ENCODE results near the gene CXCR3. TPM values are rescaled to one million over a fixed set of nuclear protein-coding genes. Genes with fewer than 3 reads are reported as not detected.

The CXCR3 gene
- total and polyA plus RNA-seq, 10 of the 15 experiments (the other 5 are each of a cell fraction or from before 2014, with no cell fraction given): 1.4 to 48.2 (median 15.7) TPM

GRCh38 chrX:71578253-71579135 is 39.8 kb downstream of the CXCR3 start, which contains the start of gene GCNA (continued):
- no peak for TF ChIP-seq CUX1 (IDR thresholded peaks at IDR 0.05; ENCODE audit: insufficient replicate concordance, low read depth, low read length)
- TF ChIP-seq PBX3 (IDR thresholded peaks at IDR 0.05; ENCODE audit: insufficient replicate concordance, low read depth, low read length): no peak
- TF ChIP-seq SREBF1 (IDR thresholded peaks at IDR 0.05; ENCODE audit: low read length): no peak
- no peak for TF ChIP-seq RAD51 (IDR thresholded peaks at IDR 0.05)

- in situ Hi-C loops (cut with MboI): no loop called here
- POLR2A ChIA-PET: no interaction called here
- TF ChIP-seq NR2C2 (IDR thresholded peaks at IDR 0.05; ENCODE audit: borderline replicate concordance, control insufficient read depth, insufficient read length, low read depth) (no peak), CBFB (IDR thresholded peaks at IDR 0.05; ENCODE audit: low read depth) (no peak), CTCF (IDR thresholded peaks at IDR 0.05 in 2 of 3, conservative IDR thresholded peaks at IDR 0.05 in 1 of 3; ENCODE audit: control insufficient read depth in 2 of 3, extremely low read depth in 1 of 3, insufficient read depth in 1 of 3, low read depth in 3 of 3, low read length in 3 of 3) (no peak), CEBPZ (IDR thresholded peaks at IDR 0.05; ENCODE audit: low read depth, low read length) (no peak), YBX1 (IDR thresholded peaks at IDR 0.05) (no peak)
These were observed 40.6 kb downstream of the CXCR3 start for GRCh38 chrX:71577682-71578081.

More at GRCh38 chrX:71577682-71578081, 40.6 kb downstream of the CXCR3 start:
- Histone ChIP-seq H3K27ac (ENCODE audit: control insufficient read depth, insufficient read depth) (no peak overlapping the region), H3K27me3 (replicated peaks in 1 of 2; ENCODE audit: control insufficient read depth in 2 of 2, insufficient read depth in 2 of 2, low read length in 1 of 2) (no peaks in the 10 kb centered on the region), H3K4me1 (ENCODE audit: control insufficient read depth, insufficient read depth, low read length) (no peaks in the 10 kb centered on the region), H2AFZ (ENCODE audit: control insufficient read depth, low read depth, low read length) (no peak overlapping the region), H3K9ac (ENCODE audit: control insufficient read depth, insufficient read depth, low read length) (no peak overlapping the region), H3K4me3 (no peak overlapping the region), H3K9me3 (replicated peaks; ENCODE audit: control insufficient read depth, insufficient read depth, low read length) (no peaks in the 10 kb centered on the region), H4K20me1 (ENCODE audit: control insufficient read depth, insufficient read depth) (no peaks in the 10 kb centered on the region), H3K4me2 (ENCODE audit: control insufficient read depth, insufficient read depth) (no peak overlapping the region), H3K79me2 (ENCODE audit: control insufficient read depth, insufficient read depth, low read length) (no peaks in the 10 kb centered on the region), H3K36me3 (ENCODE audit: control insufficient read depth in 2 of 2, insufficient read depth in 2 of 2, low read length in 1 of 2) (peaks cover 2 to 3% of the 10 kb centered on the region in 2 experiments; a peak in 3 of 4 replicates)
- DNase-seq (ENCODE audit: low read depth, low spot score) (no peak), FAIRE-seq (no peak), ATAC-seq (no peak)
- no TSS peak for BruUV-seq (replicated peaks)
- RAD21 ChIA-PET (ENCODE audit: unreplicated experiment): no interaction called here
- 77% methylated on average over 11 of the region's 24 CpGs for WGBS (ENCODE audit: insufficient coverage, insufficient replicate concordance, low lambda C conversion rate, missing lambda C conversion rate)
- CTCF ChIA-PET: no interaction called here
- intact Hi-C loops (cut with micrococcal nuclease; ENCODE audit: unreplicated experiment): no loop called here
- SMC1A ChIA-PET (ENCODE audit: uncharacterized antibody, unreplicated experiment): no interaction called here
